ENCODE results near the gene MORF4L2.

GRCh38 chrX:103722505-103722904 is 36.0 kb upstream of the MORF4L2 start:
- TF ChIP-seq ARID1B (IDR thresholded peaks at IDR 0.05) (no peak), CHD2 (IDR thresholded peaks at IDR 0.05; ENCODE audit: low read depth, low read length) (no peak), SMAD1 (IDR thresholded peaks at IDR 0.05; ENCODE audit: low read depth, low read length, partially characterized antibody) (no peak)

All from K562 (cell line).